Natural killer cell treated with Interleukin-12 subunit alpha and Interleukin-12 subunit beta and Interleukin-15 and Interleukin-18, amount 100 ng/mL, for 72 hours (primary cell): ENCODE measurements around the gene ABCC10. TPM values are rescaled to one million over a fixed set of nuclear protein-coding genes. Genes with fewer than 3 reads are reported as not detected.
"Not testable (repeated sequence)": the region's sequence is repeated elsewhere in the genome, so short reads cannot be mapped to it uniquely, and the experiment has no call there.

ENCODE experiments used
- ATAC-seq, 2 donors: fragments of 150-1000 bp; cut with Tn5 transposase in 1 of 2; sonication (Bioruptor Pico), chemical (Tn5 transposase) in 1 of 2; 2 replicates each; pipeline ENCODE4 v1.10.0; 2021
- DNase-seq: peaks from one replicate; pipeline ENCODE4 v3.0.0; 2022; ENCODE audit warnings: low spot score
- H3K27ac Mint-ChIP-seq, 2 donors: 1 replicate in 1 of 2; 2 replicates in 1 of 2; pipeline ENCODE4 v1.8.0; 2022; ENCODE audit warnings: mixed read lengths in 2 of 2, mild to moderate bottlenecking in 1 of 2, moderate library complexity in 1 of 2
- H3K27me3 Mint-ChIP-seq, 2 donors: 1 replicate in 1 of 2; 2 replicates in 1 of 2; pipeline ENCODE4 v1.8.0; 2022; ENCODE audit warnings: mixed read lengths in 2 of 2
- H3K36me3 Mint-ChIP-seq: one replicate; pipeline ENCODE4 v1.8.0; 2022; ENCODE audit warnings: mixed read lengths
- H3K4me1 Mint-ChIP-seq, 2 donors: 1 replicate in 1 of 2; 2 replicates in 1 of 2; pipeline ENCODE4 v1.8.0; 2022; ENCODE audit warnings: low read depth in 2 of 2, mixed read lengths in 2 of 2, mild to moderate bottlenecking in 1 of 2
- H3K4me3 Mint-ChIP-seq: one replicate; pipeline ENCODE4 v1.8.0; 2022; ENCODE audit warnings: mixed read lengths
- H3K9me3 Mint-ChIP-seq: 2 replicates; pipeline ENCODE4 v1.8.0; 2022; ENCODE audit warnings: mixed read lengths
- total RNA-seq, 2 donors: library from RNA; stranded (reverse); gene quantifications; one replicate each; pipeline ENCODE4 v1.2.3, GENCODE V29; 2022

The ABCC10 gene
- total RNA-seq, 2 donors from 2014 or later = 41.8 to 82.9 TPM

GRCh38 chr6:43396408-43397149 is 30.8 kb upstream of the ABCC10 start:
- H3K36me3 Mint-ChIP-seq = peaks cover 5% of the 10 kb centered on the region
- no peak for ATAC-seq
- peaks cover 28 to 29% of the 10 kb centered on the region in 2 donors for H3K4me1 Mint-ChIP-seq
- H3K27me3 Mint-ChIP-seq = peaks cover 42 to 44% of the 10 kb centered on the region in 2 donors
- DNase-seq = no peak
- no peak overlapping the region for H3K27ac Mint-ChIP-seq
- H3K4me3 Mint-ChIP-seq = no peak overlapping the region
- no peaks in the 10 kb centered on the region for H3K9me3 Mint-ChIP-seq

DNA sequence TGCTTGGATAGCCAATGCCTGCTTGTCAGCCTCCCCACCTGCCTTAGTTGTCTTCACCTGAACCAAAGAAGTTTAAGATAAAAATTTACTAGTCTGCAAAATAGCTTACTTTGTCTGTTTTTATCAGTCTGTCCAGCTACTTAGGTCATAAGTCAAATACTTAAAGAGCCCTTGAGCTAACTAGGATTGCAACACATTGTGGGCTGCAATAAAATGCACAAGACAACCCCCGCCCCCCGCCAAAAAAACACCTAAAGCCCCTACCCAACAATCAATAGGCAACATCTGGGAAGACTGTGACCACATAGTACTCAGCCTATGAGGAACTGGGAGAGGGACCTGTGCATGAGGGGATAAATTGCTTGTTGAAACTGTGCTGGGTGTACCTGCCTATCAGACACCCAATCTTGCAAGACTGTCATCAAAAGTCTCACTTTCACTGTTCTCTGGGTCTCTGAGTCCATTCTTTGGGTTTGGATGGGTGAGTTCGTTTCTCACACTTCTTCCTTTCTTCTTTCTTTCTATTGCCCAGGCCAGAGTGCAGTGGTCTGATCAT is 27.3 kb upstream of the ABCC10 start:
- DNase-seq (no peak), ATAC-seq (no peak)
- peaks cover 0 to 4% of the 10 kb centered on the region in 2 donors for H3K4me1 Mint-ChIP-seq
- no peaks in the 10 kb centered on the region for H3K9me3 Mint-ChIP-seq
- no peak overlapping the region for H3K4me3 Mint-ChIP-seq
- H3K27me3 Mint-ChIP-seq = peaks cover 22 to 32% of the 10 kb centered on the region in 2 donors
- H3K36me3 Mint-ChIP-seq = no peaks in the 10 kb centered on the region
- no peak overlapping the region for H3K27ac Mint-ChIP-seq

- H3K4me1 Mint-ChIP-seq = no peaks in the 10 kb centered on the region
- no peaks in the 10 kb centered on the region for H3K36me3 Mint-ChIP-seq
- ATAC-seq (no peak), DNase-seq (no peak)
- no peak overlapping the region for H3K27ac Mint-ChIP-seq
- H3K9me3 Mint-ChIP-seq = no peaks in the 10 kb centered on the region
- peaks cover 25 to 38% of the 10 kb centered on the region in 2 donors for H3K27me3 Mint-ChIP-seq
- no peak overlapping the region for H3K4me3 Mint-ChIP-seq
These were observed 25.6 kb upstream of the ABCC10 start for GRCh38 chr6:43401730-43402129.

DNA sequence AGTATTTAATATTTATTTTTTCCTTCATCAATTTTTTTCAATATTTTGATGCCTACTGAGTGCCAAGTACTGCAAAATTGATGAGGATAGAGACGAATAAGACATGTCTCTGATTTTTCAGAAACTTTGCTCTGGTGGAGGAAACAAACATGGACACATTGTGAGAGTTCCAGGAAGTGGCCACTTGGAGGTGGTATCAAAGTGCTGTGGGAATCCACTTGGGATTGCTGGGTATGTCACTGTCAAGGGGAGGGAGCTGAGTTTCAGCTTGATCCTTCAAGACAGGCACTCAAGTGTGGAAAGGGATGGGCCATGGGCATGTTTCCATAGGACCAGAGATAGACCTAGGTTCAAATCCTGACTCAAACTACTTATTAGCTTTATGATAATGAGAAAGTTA is 24.5 kb upstream of the ABCC10 start:
- Mint-ChIP-seq H3K27ac (no peak overlapping the region), H3K9me3 (no peaks in the 10 kb centered on the region), H3K36me3 (no peaks in the 10 kb centered on the region), H3K4me3 (no peak overlapping the region), H3K27me3 (peaks cover 29 to 38% of the 10 kb centered on the region in 2 donors), H3K4me1 (no peaks in the 10 kb centered on the region)
- DNase-seq (no peak), ATAC-seq (no peak)

- ATAC-seq (no peak), DNase-seq (no peak)
- Mint-ChIP-seq H3K36me3 (no peaks in the 10 kb centered on the region), H3K4me1 (no peaks in the 10 kb centered on the region), H3K4me3 (no peak overlapping the region), H3K9me3 (no peaks in the 10 kb centered on the region), H3K27me3 (peaks cover 35% of the 10 kb centered on the region in 2 donors), H3K27ac (no peak overlapping the region)
These were observed 22.0 kb upstream of the ABCC10 start for GRCh38 chr6:43405354-43405753.

- DNase-seq (no peak), ATAC-seq (no peak)
- H3K9me3 Mint-ChIP-seq = no peaks in the 10 kb centered on the region
- peaks cover 27 to 34% of the 10 kb centered on the region in 2 donors for H3K27me3 Mint-ChIP-seq
- H3K4me3 Mint-ChIP-seq = no peak overlapping the region
- H3K27ac Mint-ChIP-seq = no peak overlapping the region
- H3K36me3 Mint-ChIP-seq = no peaks in the 10 kb centered on the region
- H3K4me1 Mint-ChIP-seq = no peaks in the 10 kb centered on the region
These were observed 20.0 kb upstream of the ABCC10 start for GRCh38 chr6:43407296-43407695.

GRCh38 chr6:43408259-43408658 is 19.1 kb upstream of the ABCC10 start:
- no peaks in the 10 kb centered on the region for H3K36me3 Mint-ChIP-seq
- peaks cover 23 to 34% of the 10 kb centered on the region in 2 donors for H3K27me3 Mint-ChIP-seq
- no peaks in the 10 kb centered on the region for H3K9me3 Mint-ChIP-seq
- H3K4me3 Mint-ChIP-seq = no peak overlapping the region
- H3K4me1 Mint-ChIP-seq = no peaks in the 10 kb centered on the region
- ATAC-seq (no peak), DNase-seq (no peak)
- no peak overlapping the region for H3K27ac Mint-ChIP-seq

GRCh38 chr6:43410776-43411175 is 16.6 kb upstream of the ABCC10 start:
- not testable (repeated sequence) for H3K4me3 Mint-ChIP-seq, ATAC-seq, H3K4me1 Mint-ChIP-seq, H3K36me3 Mint-ChIP-seq, H3K9me3 Mint-ChIP-seq, H3K27ac Mint-ChIP-seq, DNase-seq
- peaks cover 0 to 28% of the 10 kb centered on the region in 2 donors for H3K27me3 Mint-ChIP-seq

DNA sequence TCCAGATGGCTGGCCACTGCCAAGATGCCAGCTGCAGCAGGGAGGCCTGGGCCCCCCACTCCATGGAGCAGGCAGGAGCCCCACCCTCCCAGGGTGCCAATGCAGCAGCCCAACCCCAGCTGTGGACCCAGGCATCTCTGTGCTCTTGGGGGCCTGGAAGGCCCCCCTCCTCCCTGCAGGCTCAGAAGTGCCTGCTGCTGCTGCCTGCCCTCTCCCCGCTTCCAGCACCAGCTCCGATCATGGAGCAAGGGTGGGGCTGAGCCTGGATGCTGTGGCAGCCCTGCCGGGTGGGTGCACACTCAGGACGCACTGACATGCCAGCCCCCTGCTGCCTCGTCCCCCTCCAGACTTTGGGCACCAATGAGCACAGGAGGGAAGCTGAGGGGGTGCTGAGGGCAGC is 14.8 kb upstream of the ABCC10 start:
- ATAC-seq (peak; percentile 20 to 32), DNase-seq (no peak)
- H3K27ac Mint-ChIP-seq = no peak overlapping the region
- H3K4me1 Mint-ChIP-seq = peaks cover 0 to 5% of the 10 kb centered on the region in 2 donors
- H3K9me3 Mint-ChIP-seq = no peaks in the 10 kb centered on the region
- peaks cover 3 to 27% of the 10 kb centered on the region in 2 donors for H3K27me3 Mint-ChIP-seq
- H3K4me3 Mint-ChIP-seq = no peak overlapping the region
- no peaks in the 10 kb centered on the region for H3K36me3 Mint-ChIP-seq

GRCh38 chr6:43413002-43413401 is 14.3 kb upstream of the ABCC10 start:
- ATAC-seq = peak in 1 of 2 donors; percentile 15
- Mint-ChIP-seq H3K27ac (no peak overlapping the region), H3K9me3 (no peaks in the 10 kb centered on the region), H3K4me3 (no peak overlapping the region), H3K36me3 (no peaks in the 10 kb centered on the region), H3K4me1 (peaks cover 0 to 5% of the 10 kb centered on the region in 2 donors), H3K27me3 (peaks cover 8 to 26% of the 10 kb centered on the region in 2 donors)
- DNase-seq = no peak

DNA sequence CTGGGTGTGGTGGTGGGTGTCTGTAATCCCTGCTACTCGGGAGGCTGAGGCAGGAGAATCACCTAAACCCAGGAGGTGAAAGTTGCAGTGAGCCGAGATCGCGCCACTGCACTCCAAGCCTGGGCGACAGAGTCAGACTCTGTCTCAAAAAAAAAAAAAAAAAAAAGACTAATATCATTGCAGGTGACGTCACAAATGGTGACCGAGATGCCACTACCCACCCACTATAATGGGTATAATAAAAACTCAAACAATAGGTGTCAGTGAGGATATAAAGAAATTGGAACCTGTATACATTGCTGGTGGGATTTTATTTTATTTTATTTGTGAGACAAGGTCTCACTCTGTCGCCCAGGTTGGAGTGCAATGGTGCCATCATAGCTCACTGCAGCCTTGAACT is 12.1 kb upstream of the ABCC10 start:
- not testable (repeated sequence) for H3K27ac Mint-ChIP-seq, H3K9me3 Mint-ChIP-seq, H3K4me1 Mint-ChIP-seq, DNase-seq, ATAC-seq, H3K4me3 Mint-ChIP-seq, H3K36me3 Mint-ChIP-seq
- H3K27me3 Mint-ChIP-seq = peaks cover 10 to 21% of the 10 kb centered on the region in 2 donors

DNA sequence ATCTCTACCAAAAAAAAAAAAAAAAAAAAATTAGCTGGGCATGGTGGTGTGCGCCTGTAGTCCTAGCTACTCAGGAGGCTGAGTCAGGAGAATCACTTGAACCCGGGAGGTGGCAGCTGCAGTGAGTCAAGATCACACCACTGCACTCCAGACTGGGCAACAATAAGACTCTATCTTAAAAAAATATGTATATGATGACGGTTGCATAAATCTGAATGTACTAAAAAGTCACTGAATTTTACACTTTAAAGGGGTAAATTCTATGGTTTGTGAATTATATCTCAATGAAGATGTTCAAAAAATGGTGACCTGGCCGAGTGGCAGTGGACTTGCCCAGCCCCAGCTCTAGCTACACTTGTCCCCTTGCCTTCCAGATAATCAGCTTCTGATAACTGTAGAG is 10.4 kb upstream of the ABCC10 start:
- peaks cover 10 to 19% of the 10 kb centered on the region in 2 donors for H3K27me3 Mint-ChIP-seq
- no peaks in the 10 kb centered on the region for H3K36me3 Mint-ChIP-seq
- ATAC-seq = no peak
- DNase-seq = no peak
- H3K27ac Mint-ChIP-seq = no peak overlapping the region
- H3K9me3 Mint-ChIP-seq = no peaks in the 10 kb centered on the region
- no peak overlapping the region for H3K4me3 Mint-ChIP-seq
- peaks cover 0 to 5% of the 10 kb centered on the region in 2 donors for H3K4me1 Mint-ChIP-seq

DNA sequence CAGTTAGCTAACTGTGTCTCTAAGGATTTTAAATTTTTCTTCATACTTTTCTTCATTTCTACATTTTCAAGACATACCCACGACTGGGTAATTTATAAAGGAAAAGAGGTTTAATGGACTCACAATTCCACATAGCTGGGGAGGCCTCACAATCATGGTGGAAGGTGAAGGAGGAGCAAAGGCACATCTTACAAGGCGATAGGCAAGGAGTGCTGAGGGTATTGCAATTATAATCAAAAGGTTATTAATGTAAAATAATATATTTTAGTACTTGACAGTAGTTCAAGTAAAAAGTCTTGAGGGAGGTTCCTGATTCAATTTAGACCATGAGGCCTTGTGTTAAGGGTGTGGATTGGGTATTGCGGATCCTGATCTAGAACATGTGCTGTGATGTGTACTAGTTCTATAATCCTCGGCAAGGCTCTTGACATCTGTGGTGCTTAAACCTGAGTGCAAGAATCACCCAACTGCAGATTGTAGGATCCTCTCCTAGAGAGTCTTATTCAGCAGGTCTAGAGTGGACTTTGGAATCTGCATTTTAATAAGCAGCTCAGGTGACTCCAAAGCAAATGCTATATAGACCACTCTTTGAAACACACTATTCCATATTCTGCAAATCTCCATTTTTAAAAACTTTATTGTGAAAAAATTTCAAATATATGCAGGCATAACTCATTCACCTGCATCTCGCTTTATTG is 7.2 kb upstream of the ABCC10 start:
- no peak overlapping the region for H3K4me3 Mint-ChIP-seq
- no peak for DNase-seq
- no peaks in the 10 kb centered on the region for H3K36me3 Mint-ChIP-seq
- peaks cover 10 to 11% of the 10 kb centered on the region in 2 donors for H3K27me3 Mint-ChIP-seq
- H3K27ac Mint-ChIP-seq = no peak overlapping the region
- no peak for ATAC-seq
- no peaks in the 10 kb centered on the region for H3K4me1 Mint-ChIP-seq
- no peaks in the 10 kb centered on the region for H3K9me3 Mint-ChIP-seq

DNA sequence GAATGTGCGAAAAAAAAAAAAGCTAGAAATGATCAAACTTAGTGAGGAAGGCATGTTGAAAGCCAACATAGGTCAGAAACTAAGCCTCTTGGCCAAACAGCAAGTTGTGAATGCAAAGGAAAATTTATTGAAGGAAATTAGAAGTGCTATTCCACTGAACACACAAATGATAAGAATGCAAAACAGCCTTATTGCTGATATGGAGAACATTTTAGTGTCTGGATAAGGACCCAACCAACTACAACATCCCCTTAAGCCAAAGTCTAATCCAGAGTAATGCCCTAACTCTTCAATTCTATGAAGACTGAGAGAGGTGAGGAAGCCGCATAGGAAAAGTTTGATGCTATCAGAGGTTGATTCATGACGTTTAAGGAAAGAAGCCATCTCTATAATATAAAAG is 5.5 kb upstream of the ABCC10 start:
- Mint-ChIP-seq H3K4me1 (no peaks in the 10 kb centered on the region), H3K27ac (no peak overlapping the region), H3K4me3 (no peak overlapping the region), H3K9me3 (no peaks in the 10 kb centered on the region), H3K27me3 (peaks cover 8 to 10% of the 10 kb centered on the region in 2 donors), H3K36me3 (no peaks in the 10 kb centered on the region)
- ATAC-seq = no peak
- no peak for DNase-seq
